ENCODE results near the gene SPG11. TPM values are rescaled to one million over a fixed set of nuclear protein-coding genes. Genes with fewer than 3 reads are reported as not detected.
"Not testable (repeated sequence)": the region's sequence is repeated elsewhere in the genome, so short reads cannot be mapped to it uniquely, and the experiment has no call there.

SPG11 gene
- 78.0 and 81.7 TPM in 2 replicates for total RNA-seq

DNA sequence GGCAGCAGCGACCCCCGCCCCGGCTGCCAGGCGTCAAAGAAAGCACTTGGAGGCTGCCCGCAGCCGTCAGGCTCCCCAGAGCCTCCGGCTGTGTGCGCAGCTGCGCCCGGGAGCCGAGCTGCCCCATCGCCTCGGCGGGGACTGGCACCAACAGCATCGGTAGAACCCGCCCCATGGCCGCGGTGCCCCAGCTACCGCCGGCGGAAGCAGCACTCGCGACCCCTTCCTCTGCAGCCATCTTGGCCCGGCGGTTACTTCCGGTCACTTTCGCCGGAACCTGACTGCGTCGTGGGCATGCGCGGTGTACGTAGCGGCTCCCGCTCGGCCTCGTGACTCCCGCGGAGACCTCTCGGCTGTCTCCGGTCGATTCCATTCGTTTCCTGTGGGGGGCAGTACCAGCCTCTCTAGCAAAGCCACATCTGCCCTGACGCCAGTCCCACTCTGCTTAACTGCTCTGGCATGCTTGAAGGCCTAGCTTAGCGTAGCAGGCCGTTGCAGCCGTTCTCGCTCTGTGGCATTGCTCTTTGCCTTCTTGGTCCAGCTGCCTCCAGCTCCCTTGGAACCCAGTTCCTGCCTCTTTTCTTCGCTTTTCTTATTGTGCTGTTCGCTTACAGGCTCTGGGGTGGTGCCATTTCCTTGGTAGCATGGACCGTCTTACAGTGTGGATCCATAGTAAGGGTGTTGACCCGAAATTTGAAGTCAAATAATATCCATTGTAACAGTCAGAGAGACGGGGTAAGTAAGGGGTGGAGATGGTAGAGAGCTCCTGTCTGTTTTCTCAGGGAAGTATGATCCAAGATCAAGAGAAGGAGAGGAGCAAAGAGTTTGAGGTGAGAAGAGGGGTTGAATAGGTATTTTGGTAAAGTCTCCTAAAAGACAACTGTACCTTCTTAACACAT is at the start of gene SPG11:
SPG11 (minus strand) TSS at position 253 of the 899 bp plus-strand sequence; CDS start at position 238, 15 bp downstream.
- intact Hi-C loops (cut with micrococcal nuclease) = loop anchor here (1.0 to 10.0 kb wide), 12 partner anchors 13 to 839 kb away; partner anchors contain the start of genes B2M, EIF3J, MFAP1 and PATL2

DNA sequence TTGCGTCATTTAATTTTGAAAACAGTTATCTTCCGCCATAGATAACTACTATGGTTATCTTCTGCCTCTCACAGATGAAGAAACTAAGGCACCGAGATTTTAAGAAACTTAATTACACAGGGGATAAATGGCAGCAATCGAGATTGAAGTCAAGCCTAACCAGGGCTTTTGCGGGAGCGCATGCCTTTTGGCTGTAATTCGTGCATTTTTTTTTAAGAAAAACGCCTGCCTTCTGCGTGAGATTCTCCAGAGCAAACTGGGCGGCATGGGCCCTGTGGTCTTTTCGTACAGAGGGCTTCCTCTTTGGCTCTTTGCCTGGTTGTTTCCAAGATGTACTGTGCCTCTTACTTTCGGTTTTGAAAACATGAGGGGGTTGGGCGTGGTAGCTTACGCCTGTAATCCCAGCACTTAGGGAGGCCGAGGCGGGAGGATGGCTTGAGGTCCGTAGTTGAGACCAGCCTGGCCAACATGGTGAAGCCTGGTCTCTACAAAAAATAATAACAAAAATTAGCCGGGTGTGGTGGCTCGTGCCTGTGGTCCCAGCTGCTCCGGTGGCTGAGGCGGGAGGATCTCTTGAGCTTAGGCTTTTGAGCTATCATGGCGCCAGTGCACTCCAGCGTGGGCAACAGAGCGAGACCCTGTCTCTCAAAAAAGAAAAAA is 49.0 kb upstream of the SPG11 start:
- intact Hi-C loops (cut with micrococcal nuclease) = loop anchor here (1.0 to 5.0 kb wide), 3 partner anchors 24 to 175 kb away; partner anchors contain the start of genes EIF3J and TRIM69

GRCh38 chr15:44711743-44712345 is 48.4 kb upstream of the SPG11 start:
- intact Hi-C loops (cut with micrococcal nuclease) = loop anchor here (1.0 to 5.0 kb wide), 7 partner anchors 7 to 175 kb away; partner anchors contain the start of genes EIF3J and SPG11

GRCh38 chr15:44711096-44711742 is 47.8 kb upstream of the SPG11 start, which contains the start of the genes B2M and PATL2:
B2M (plus strand) TSS chr15:44711517; CDS start chr15:44711547, 30 bp downstream.
PATL2 (minus strand) TSS chr15:44711323; CDS start chr15:44676490, 34,833 bp downstream.
- intact Hi-C loops (cut with micrococcal nuclease) = loop anchor here (1.0 to 5.0 kb wide), 7 partner anchors 8 to 174 kb away; partner anchors contain the start of genes EIF3J and SPG11

GRCh38 chr15:44710236-44711095 is 47.0 kb upstream of the SPG11 start:
- intact Hi-C loops (cut with micrococcal nuclease) = loop anchor here (1.0 to 5.0 kb wide), 7 partner anchors 9 to 173 kb away; partner anchors contain the start of genes EIF3J and SPG11

DNA sequence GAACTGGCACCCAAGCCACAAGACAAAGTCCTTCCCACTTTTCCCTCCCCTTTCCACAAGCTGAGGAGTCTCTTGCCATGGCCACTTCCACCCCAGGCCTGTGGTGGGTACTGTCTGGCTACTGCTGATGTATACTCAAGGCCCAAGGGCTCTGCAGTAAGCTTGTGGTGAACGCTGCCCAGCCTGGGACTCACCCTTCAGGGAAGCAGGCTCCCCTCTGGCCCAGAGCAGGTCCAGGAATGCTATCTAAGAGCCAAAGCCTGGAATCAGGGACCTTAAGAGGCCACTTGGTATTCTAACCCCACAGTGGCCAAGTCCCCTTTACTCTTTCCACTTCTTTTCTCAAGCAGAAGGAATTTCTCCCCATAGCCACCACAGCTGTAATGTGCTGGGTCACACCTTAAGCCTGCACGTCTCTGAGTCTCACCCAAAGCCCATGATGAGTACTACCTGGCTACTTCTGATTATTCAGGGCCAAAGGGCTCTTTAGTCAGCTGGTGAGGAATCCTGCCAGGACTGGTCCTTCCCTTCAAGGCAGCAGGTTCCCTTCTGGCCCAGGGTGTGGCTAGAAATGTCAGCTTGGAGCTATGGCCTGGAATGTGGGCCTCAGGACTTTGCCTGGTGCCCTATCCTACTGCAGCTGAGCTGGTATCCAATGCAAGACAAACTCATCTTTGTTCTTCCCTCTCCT is 43.6 kb upstream of the SPG11 start:
- intact Hi-C loops (cut with micrococcal nuclease) = no loop called here

DNA sequence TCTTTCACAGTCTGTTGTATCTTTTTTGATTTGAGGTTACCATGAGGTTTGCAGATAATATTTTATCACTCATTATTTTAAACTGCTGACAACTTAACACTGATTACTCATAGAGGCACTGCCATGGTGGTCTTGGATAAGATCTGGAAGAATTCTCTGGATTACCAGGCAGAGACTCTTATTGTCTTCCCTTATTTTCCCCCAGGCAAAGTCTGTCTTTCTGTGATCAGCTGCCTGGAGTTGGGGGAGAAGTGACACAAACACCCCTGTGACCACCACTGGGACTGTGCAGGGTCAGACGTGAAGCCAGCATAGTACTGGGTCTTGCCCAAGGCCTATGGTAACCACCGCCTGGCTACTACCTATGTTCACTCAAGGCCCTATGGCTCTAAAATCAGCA is 42.9 kb upstream of the SPG11 start:
- intact Hi-C loops (cut with micrococcal nuclease) = no loop called here

- intact Hi-C loops (cut with micrococcal nuclease) = no loop called here
These were observed 42.5 kb upstream of the SPG11 start for GRCh38 chr15:44705986-44706385.

DNA sequence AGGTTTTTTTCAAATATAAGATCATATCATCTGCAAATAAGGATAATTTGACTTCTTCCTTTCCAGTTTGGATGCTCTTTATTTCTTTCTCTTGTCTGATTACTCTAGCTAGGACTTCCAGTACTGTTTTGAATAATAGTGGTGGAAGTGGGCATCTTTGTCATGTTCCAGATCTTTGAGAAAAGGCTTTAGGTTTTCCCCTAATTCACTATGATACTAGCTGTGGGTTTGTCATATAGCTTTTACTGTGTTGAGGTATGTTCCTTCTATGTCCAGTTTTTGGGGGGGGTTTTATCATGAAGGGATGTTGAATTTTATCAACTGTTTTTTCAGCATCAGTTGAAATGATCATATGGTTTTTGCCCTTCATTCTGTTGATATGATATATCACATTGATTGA is 37.2 kb upstream of the SPG11 start:
- intact Hi-C loops (cut with micrococcal nuclease) = not testable (repeated sequence)

DNA sequence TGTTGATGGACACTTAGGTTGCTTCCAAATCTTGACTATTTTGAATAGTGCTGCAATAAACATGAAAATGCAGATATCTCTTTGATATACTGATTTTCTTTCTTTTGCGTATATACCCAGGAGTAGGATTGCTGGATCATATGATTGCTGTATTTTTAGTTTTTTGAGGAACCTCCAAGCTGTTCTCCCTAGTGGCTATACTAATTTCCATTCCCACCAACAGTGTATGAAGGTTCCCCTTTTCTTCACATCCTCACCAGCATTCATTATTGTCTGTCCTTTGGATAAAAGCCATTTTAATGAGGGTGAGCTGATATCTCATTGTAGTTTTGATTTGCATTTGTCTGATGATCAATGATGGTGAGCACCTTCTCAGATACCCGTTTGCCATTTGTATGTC is 35.2 kb upstream of the SPG11 start:
- intact Hi-C loops (cut with micrococcal nuclease) = no loop called here

- intact Hi-C loops (cut with micrococcal nuclease) = no loop called here
These were observed 33.6 kb upstream of the SPG11 start for GRCh38 chr15:44697014-44697413.

DNA sequence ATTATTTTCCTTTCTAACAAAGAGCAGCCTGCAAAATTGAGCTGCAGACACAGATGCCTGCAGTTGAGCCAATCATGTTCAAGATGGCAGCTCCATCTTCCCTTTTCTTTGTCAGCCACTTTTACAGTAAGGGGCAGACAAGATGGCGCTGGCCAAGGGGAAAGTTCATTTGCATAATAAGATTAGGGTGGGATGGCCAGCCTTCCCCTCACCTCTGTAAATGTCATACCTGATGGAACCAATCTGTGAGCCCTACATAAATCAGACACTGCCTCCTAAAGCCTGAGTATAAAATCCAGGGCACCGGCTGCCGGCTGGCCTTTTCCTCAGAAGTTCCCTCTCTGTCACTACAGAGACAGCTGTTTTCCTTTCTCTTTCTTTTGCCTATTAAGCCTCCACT is 31.8 kb upstream of the SPG11 start:
- intact Hi-C loops (cut with micrococcal nuclease) = no loop called here

DNA sequence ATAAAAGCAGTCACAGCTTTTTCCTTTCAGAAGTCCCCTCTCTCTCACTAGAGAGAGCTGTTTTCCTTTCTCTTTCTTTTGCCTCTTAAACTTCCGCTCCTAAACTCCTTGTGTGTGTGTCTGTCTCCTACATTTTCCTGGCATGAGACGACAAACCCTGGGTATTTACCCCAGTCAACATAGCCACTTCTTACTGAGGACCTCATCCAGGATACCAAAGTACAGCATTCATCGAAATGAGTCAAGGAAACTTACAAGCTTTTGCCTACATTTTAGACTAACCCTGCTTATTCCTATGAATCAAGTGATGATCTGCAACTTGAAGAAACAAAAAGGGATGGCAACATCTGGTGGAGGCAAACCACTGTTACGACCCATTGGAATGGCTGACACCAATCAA is 31.0 kb upstream of the SPG11 start:
- intact Hi-C loops (cut with micrococcal nuclease) = no loop called here

DNA sequence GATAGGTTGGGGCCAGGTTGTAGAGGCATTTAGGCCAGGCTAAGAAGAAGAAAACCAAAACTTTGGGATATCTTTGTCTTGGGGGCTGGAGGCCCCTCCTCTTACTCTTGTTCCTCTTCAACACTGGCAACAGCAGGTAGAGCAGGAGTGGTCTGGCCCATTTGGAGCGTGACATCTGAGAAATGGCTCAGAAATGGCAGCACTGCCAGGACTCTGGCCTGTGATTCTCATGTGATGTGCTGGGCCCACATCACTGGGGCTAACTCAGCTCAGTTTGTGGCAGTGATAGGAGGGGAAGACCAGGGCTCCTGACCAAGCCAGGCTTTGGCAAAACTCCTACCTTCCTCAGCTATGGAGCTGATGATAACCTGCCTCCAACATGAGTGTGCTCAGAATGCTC is 29.2 kb upstream of the SPG11 start:
- intact Hi-C loops (cut with micrococcal nuclease) = no loop called here

- intact Hi-C loops (cut with micrococcal nuclease) = loop anchor here (2.0 kb wide), 1 partner anchor 13 kb away; no protein-coding TSS in a partner anchor
These were observed 26.8 kb upstream of the SPG11 start for GRCh38 chr15:44690245-44690644.

GRCh38 chr15:44689318-44689717 is 25.9 kb upstream of the SPG11 start:
- intact Hi-C loops (cut with micrococcal nuclease) = not testable (repeated sequence)

GRCh38 chr15:44682809-44683682 is 19.6 kb upstream of the SPG11 start:
- intact Hi-C loops (cut with micrococcal nuclease) = loop anchor here (1.0 to 5.0 kb wide), 4 partner anchors 8 to 256 kb away; partner anchors contain the start of genes B2M, CTDSPL2, PATL2 and SPG11

GRCh38 chr15:44682211-44682610 is 18.7 kb upstream of the SPG11 start:
- intact Hi-C loops (cut with micrococcal nuclease) = loop anchor here (5.0 kb wide), 1 partner anchor 255 kb away; the partner anchor contains the start of gene CTDSPL2
